Ectodermal cell (in vitro differentiated cells): ENCODE measurements around the gene PPM1G.

Experiments used
- H3K27ac ChIP-seq: 2 replicates; pipeline ENCODE4 v1.7.0; 2013; ENCODE audit warnings: mild to moderate bottlenecking, low read depth, low read length; ENCODE audit not compliant: insufficient read depth, poor library complexity, severe bottlenecking
- H3K27me3 ChIP-seq: 2 replicates; pipeline ENCODE4 v1.7.0; 2013; ENCODE audit warnings: mild to moderate bottlenecking, low read length; ENCODE audit not compliant: insufficient read depth, control insufficient read depth, poor library complexity, severe bottlenecking
- H3K36me3 ChIP-seq: one replicate; pipeline ENCODE4 v1.7.0; 2013; ENCODE audit warnings: low read length; ENCODE audit not compliant: control insufficient read depth, insufficient read depth
- H3K4me1 ChIP-seq: one replicate; pipeline ENCODE4 v1.7.0; 2013; ENCODE audit warnings: low read length; ENCODE audit not compliant: control insufficient read depth, insufficient read depth
- H3K4me3 ChIP-seq: 2 replicates; pipeline ENCODE4 v1.7.0; 2013; ENCODE audit warnings: low read depth, low read length, control low read depth; ENCODE audit not compliant: insufficient read depth
- H3K9me3 ChIP-seq: 2 replicates; pipeline ENCODE4 v1.7.0; 2013; ENCODE audit warnings: mild to moderate bottlenecking, low read length, moderate library complexity; ENCODE audit not compliant: control insufficient read depth
- whole genome bisulfite sequencing, 2 experiments: methylation state at CpG; one replicate each; pipeline ENCODE4 v1.1.7; 2013; ENCODE audit warnings: missing lambda C conversion rate in 2 of 2; 5-methylcytosine and 5-hydroxymethylcytosine counted together

Gene PPM1G

DNA sequence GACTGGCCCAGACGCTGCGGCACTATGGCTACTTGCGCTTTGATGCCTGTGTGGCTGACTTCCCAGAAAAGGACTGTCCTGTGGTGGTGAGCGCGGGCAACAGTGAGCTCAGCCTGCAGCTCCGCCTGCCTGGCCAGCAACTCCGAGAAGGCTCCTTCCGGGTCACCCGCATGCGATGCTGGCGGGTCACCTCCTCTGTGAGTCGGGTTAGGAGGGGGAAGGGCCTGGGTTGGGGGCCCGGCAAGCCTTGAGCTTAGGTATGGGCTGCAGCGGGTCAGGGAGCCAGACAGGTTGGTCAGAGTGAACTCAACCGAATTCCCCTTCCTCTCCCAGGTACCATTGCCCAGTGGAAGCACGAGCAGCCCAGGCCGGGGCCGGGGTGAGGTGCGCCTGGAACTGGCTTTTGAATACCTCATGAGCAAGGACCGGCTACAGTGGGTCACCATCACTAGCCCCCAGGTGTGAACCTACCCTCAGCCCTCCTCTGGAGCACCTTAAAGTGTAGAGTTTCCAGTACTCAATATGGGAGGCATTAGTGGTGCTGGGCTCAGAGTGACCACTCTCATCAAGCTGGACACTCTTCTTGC is 33.8 kb downstream of the PPM1G start:
- Histone ChIP-seq H3K9me3 (no peaks in the 10 kb centered on the region), H3K4me3 (no peak overlapping the region), H3K27ac (no peak overlapping the region), H3K4me1 (peaks cover 18% of the 10 kb centered on the region), H3K27me3 (no peaks in the 10 kb centered on the region), H3K36me3 (peaks cover 54% of the 10 kb centered on the region)
- 95 to 96% methylated on average over 20 of the region's 20 CpGs for WGBS, 2 experiments

DNA sequence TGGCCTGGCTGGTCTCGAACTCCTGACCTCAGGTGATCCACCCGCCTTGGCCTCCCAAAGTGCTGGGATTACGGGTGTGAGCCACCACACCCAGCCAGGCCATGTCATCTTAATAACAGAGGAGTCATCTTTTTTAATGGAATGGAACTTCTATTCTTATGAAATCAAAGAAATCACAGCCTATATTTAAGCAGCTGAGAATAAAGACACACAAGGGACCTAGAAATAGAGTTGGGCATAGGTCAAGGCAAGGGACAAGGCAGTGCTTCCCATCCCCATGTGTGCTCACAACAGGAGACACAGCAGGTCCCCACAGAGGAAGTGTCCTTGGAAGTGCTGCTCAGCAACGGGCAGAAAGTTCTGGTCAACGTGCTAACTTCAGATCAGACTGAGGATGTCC is 35.8 kb downstream of the PPM1G start:
- WGBS, 2 experiments = 91 to 96% methylated on average over 5 of the region's 5 CpGs
- Histone ChIP-seq H3K4me1 (peaks cover 17% of the 10 kb centered on the region), H3K36me3 (peaks cover 52% of the 10 kb centered on the region), H3K27me3 (no peaks in the 10 kb centered on the region), H3K9me3 (no peaks in the 10 kb centered on the region), H3K4me3 (no peak overlapping the region), H3K27ac (no peak overlapping the region)

DNA sequence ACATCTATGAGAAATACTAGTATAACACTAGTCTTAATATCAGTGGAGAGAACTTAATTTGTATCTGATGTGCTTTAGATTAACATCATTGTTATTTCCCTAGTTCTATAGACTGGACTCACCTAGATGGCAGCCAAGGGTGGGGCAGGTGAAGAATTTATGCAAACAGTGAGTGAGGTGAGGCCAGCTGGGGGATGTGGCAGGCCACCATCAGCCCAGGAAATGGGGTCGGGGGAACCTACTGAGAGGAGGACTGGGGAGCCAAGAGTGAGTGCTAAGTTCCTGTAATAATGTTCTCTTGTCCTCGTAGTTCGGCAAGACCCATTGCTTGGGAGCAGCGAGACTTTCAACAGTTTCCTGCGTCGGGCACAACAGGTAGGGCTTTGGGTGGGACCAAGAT is 36.5 kb downstream of the PPM1G start:
- Histone ChIP-seq H3K36me3 (peaks cover 49% of the 10 kb centered on the region), H3K27ac (no peak overlapping the region), H3K4me1 (peaks cover 14% of the 10 kb centered on the region), H3K27me3 (no peaks in the 10 kb centered on the region), H3K9me3 (no peaks in the 10 kb centered on the region), H3K4me3 (no peak overlapping the region)
- WGBS, 2 experiments = 95 to 96% methylated on average over 6 of the region's 6 CpGs

DNA sequence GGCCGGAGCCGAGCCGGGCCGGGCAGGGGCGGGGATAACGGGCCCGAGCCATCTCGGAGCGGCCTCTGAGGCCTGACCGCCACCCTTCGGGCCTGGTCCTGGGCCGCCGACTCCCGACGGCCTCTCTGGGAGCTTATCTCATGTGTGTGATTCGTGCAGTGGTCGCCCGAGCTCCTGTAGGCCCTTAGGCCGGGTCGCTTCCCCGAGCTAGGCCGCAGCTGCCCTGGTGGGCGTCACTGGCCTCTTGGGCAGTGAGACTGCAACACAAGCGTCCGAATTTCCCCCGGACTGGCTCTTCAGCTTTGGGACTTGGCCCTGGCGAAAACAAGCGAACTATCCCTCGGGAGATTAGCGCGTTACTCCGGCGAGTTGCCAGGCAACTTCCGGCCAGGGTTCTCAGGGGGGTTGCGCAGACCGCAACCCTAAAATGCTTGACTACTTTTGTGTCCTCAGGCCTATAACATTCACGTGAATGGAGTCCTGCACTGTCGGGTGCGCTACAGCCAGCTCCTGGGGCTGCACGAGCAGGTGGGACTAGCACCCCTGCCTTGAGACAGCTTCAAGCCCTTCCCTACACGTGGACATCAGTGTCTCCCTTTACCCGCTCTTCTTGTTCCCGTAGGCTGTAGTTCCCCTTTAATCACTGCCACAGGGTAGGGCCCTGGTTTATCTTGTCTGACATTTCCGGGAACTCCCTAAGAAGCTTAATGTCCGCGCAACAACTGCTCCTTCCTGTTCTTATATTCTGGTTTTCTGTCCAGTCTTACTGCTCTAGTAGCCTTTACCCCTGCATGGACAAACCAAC is 38.4 kb downstream of the PPM1G start:
- Histone ChIP-seq H3K27me3 (no peaks in the 10 kb centered on the region), H3K4me1 (peaks cover 14% of the 10 kb centered on the region), H3K9me3 (no peaks in the 10 kb centered on the region), H3K36me3 (peaks cover 48% of the 10 kb centered on the region), H3K4me3 (peak overlapping the region; percentile 88), H3K27ac (peak overlapping the region; percentile 53)
- WGBS, 2 experiments = 5 to 6% methylated on average over 46 of the region's 46 CpGs

DNA sequence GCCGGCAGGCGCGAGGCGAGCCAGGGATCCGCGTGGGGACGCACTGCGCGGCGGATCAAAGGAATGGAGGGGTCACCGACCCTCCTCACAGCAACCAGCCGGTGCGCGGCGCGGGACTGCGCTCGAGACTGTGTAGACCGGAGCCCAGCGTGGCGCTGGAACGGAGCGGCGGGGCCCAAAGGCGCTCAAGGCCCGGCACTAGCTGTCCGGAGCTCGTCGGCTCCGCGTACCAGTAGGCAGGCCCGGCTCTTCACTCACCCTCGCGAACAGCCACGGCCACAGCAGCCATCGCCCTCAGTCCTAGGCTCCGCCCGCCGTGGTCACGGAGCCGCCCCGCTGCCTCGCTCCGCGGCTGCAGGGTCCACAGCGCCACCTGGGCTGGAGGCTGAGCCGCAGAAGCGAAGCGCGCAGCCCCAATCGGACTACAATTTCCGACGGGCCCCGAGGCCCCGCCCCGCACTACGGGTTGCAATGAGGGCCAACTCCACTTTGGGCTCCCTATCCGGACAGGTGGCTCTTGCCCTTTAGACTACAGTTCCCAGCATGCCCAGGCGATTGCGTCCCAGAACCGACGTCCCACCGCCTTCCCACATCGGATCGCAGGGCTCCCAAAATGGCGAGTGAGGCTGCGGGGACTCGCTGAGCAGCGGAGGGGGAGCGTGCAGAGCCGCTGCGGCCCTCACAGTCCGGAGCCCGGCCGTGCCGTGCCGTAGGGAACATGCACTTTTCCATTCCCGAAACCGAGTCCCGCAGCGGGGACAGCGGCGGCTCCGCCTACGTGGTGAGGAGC is 39.2 kb downstream of the PPM1G start, which contains the start of the genes EIF2B4 and SNX17:
TSS of gene EIF2B4 (minus strand) at position 313 of the 790 bp plus-strand sequence. CDS start at position 289, 24 bp downstream.
TSS of gene SNX17 (plus strand) at position 591 of the 790 bp plus-strand sequence. CDS start at position 719, 128 bp downstream.
- H3K27me3 ChIP-seq = no peaks in the 10 kb centered on the region
- H3K27ac ChIP-seq = peak within 1 kb of the TSS; percentile 69
- H3K4me3 ChIP-seq = peak within 1 kb of the TSS; percentile 88
- H3K9me3 ChIP-seq = no peaks in the 10 kb centered on the region
- WGBS, 2 experiments = 0% methylated on average over 85 of the region's 85 CpGs
- H3K36me3 ChIP-seq = peaks cover 46% of the 10 kb centered on the region
- H3K4me1 ChIP-seq = peaks cover 14% of the 10 kb centered on the region

DNA sequence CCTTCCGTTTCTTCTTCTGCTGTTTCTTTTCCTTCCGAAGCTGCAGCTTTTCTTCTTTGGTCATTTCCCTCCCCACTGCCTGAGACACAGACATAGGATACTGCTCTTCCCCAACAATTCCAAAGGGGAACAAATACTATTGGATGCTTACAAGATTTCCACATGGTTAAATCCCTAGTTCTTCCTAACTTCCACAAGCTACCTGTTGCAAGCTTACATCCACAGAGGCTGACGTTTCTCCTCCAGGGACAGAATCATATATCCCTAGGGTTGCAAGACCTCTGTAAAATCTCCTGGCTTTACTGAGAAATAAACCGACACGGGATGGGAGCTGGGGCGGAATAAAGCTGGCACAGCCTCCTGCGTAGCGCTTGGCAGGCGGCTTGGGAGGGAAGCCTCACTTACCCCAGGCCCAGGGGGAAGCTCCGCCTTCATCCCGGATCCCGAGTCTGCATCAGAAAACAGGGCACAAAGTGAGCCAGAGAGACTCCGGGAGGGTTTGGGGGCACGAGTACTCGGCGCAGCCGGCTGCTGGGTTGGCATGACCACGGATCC is 39.8 kb downstream of the PPM1G start:
- no peaks in the 10 kb centered on the region for H3K9me3 ChIP-seq
- WGBS, 2 experiments = 7% methylated on average over 18 of the region's 18 CpGs
- peaks cover 42% of the 10 kb centered on the region for H3K36me3 ChIP-seq
- H3K4me1 ChIP-seq = peaks cover 14% of the 10 kb centered on the region
- no peaks in the 10 kb centered on the region for H3K27me3 ChIP-seq
- peak overlapping the region; percentile 88 for H3K4me3 ChIP-seq
- peak overlapping the region; percentile 69 for H3K27ac ChIP-seq

DNA sequence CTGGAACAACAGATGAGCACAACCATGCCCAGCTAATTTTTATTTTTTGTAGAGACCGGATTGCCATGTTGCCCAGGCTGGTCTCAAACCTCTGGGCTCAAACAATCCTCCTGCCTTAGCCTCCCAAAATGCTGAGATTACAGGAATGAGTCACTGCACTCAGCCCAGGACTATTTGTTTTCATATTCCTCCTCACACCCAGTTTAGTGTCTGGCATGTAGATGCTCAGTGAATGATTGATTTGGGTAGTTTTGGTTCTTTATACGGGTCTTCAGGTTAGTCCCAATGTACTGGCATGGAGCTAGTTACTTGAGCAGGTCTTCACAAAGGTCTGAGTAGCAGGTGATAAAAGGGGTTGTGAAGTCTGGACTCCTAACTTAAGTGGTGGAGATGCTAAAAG is 45.5 kb downstream of the PPM1G start:
- Histone ChIP-seq H3K9me3 (no peaks in the 10 kb centered on the region), H3K27me3 (no peaks in the 10 kb centered on the region), H3K4me3 (no peak overlapping the region), H3K4me1 (peaks cover 2% of the 10 kb centered on the region), H3K27ac (no peak overlapping the region), H3K36me3 (peaks cover 31% of the 10 kb centered on the region)
- WGBS, 2 experiments = 88 to 98% methylated on average over 2 of the region's 2 CpGs

DNA sequence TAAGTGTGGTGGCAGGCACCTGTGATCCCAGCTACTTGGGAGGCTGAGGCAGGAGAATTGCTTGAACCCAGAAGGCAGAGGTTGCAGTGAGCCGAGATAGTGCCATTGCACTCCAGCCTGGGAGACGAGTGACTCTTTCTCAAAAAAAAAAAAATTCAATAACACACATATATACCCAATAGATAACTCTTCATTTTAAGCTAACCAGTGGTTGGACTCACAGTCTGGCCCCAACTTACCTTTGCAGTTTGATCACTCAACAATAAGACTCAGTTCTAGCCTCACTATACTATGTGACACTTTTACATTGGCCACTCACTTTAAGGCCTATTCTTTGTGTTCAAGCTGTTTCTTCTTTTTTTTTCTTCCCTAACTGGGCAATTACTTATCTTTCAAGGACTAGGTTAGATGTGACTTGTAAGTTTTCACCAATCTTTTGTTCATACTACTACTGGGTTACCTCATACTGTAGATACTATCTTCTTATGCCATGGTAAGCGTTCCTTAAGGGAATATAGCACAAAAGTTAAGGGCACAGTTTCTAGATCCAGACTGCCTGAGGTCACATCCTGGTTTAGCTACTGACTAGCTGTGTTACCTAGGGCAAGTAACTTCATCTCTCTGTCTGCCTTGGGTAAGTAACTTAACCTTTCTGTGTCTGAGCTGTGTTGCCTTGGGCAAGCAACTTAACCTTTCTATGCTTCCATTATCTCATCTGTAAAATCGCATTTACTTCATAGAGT is 46.5 kb downstream of the PPM1G start:
- Histone ChIP-seq H3K27me3 (no peaks in the 10 kb centered on the region), H3K4me3 (no peak overlapping the region), H3K36me3 (peaks cover 33% of the 10 kb centered on the region), H3K9me3 (no peaks in the 10 kb centered on the region), H3K4me1 (no peaks in the 10 kb centered on the region), H3K27ac (no peak overlapping the region)
- WGBS, 2 experiments = 90 to 93% methylated on average over 3 to 4 of the region's 4 CpGs

DNA sequence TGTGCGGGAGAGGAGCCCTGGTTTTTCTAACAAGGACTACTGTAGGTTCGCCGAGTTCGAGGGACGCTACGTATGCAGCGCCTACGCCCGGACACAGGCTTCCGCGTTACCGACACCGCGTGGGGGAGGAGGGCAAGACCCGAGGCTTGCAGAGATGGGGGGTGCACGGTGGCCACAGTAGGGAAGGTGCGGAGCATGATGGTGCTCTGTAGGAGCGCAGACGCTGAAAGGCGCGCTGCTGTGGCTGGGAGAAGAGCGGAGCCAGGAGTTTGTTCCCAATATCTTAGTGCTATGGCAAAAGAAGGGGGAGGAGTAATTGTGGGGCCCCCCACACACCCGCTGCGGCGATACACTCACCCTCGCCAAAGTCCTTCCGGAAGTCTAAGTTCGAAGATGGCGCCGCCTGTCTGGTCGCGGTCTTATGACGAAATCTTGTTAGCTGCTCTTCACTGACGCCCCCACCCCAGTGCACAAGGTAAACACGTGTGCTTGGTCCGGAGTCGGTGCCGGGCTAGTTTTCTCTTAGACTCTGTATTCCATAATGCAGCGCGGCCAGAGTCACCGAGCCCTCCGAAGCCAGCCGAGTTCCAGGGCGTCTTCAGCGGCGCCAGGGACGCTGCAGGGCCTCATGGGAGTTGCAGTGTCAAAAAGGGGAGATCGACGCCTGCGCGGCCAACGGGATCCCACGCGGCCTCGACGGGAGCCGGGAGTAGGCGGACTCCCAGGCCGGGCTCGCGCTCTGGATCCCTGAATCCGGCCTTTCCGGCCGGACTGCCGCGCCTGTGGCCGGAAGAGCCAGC is 52.8 kb downstream of the PPM1G start, which contains the start of gene GTF3C2:
TSS of gene GTF3C2 (minus strand) at position 383 of the 800 bp plus-strand sequence. CDS start 13,210 bp downstream, outside the sequence.
- Histone ChIP-seq H3K27ac (peak within 1 kb of the TSS; percentile 91), H3K4me1 (peaks cover 4% of the 10 kb centered on the region), H3K27me3 (no peaks in the 10 kb centered on the region), H3K9me3 (no peaks in the 10 kb centered on the region), H3K36me3 (peaks cover 6% of the 10 kb centered on the region), H3K4me3 (peak within 1 kb of the TSS; percentile 99)
- 0% methylated on average over 67 of the region's 67 CpGs for WGBS, 2 experiments
